Muscle of arm (tissue), 12 donors: ENCODE data around the gene OMG. TPM values are rescaled to one million over a fixed set of nuclear protein-coding genes. Genes with fewer than 3 reads are reported as not detected.
"Not testable (repeated sequence)": the region's sequence is repeated elsewhere in the genome, so short reads cannot be mapped to it uniquely, and the experiment has no call there.

Source experiments
- DNase-seq: peaks from one replicate; pipeline ENCODE4 v3.0.0-alpha.2; 2013
- polyA plus RNA-seq, 12 donors: library from polyadenylated mRNA; unstranded; fragments of 120-200 nt; gene quantifications; one replicate each; pipeline ENCODE4 v1.2.1, GENCODE V29; 2013; ENCODE audit not compliant: insufficient read length in 12 of 12

OMG gene
- polyA plus RNA-seq, 12 donors: 0.07 to 2.1 (median 0.51) TPM; not detected in 2

DNA sequence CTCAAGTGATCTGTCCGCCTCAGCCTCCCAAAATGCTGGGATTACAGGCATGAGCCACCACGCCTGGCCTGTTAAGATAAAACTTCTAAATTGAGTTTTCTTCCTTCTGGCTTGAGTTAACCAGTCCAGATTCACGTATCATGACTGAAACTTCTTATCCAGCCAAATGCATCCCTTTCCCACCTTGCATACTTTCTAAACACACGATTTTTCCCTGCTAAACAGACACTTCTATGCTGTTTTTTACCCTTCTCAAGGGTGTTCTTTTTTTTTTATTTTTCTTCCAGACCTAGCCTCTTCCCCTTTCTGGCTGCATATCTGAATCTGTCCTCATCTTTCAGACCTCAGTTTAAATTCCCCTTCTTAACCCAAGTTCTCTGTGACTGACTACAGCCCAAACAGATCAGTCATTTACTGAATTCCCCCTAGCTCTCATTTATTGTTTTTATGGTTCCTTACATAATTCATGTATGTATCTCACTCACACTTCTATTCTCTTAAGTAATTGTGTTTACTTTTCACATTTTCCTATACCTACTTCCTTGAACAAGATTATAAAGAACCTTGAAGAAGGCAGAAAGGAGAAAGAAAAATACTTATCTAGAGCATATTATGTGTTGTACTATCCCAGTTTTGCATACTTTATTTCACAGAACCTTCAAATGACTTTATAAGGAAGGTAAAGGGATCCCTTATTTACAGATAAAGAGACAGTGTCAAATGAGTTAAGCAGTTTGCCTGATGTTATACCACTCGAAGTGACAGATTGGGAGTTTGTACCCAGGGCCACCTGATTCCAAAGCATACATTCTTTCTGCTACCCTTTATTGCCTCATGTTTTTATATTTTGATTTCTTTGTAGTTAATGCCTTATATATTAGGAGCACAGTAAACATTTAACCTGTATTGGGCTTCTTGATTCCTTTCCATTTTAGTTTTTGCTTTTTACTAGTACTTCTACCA lies 11.6 kb upstream of the OMG start:
- DNase-seq: no peak

DNA sequence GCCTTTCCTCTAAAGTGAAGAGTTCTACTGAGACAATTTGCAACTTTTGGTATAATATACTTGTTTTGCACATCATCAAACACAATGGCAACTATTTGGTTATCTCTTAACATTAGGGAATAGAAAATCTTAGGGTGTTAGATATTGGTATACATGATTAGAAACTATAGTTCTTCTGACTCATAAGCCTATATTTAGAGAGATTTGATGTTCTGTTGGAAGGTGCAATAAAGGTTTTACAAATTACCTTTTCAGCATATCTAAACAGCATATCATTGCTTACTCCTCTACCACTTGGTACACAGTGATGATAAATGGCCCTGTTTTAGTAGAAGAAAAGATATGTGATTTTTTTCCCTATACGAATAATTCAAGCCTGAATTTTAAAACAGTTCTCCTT lies 10.6 kb upstream of the OMG start:
- no peak for DNase-seq

DNA sequence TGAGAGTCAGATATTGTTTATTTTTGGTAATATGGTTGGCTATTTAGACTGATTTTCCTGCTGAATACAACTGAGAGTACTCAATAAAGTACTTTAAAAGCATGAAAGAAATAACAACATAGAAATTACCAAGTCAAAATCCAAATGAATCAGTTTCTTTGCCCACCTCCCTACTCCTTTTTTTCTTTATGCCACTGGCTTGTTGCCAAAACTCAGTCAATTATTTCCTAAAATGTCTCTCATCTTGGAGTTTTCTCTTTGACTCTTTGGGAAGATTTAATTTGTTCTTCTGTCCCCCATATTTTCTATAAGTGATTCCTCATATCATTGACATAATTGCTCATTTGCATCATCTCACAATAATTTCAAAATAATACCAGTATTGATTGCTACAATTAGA lies 2.6 kb upstream of the OMG start:
- DNase-seq: no peak

DNA sequence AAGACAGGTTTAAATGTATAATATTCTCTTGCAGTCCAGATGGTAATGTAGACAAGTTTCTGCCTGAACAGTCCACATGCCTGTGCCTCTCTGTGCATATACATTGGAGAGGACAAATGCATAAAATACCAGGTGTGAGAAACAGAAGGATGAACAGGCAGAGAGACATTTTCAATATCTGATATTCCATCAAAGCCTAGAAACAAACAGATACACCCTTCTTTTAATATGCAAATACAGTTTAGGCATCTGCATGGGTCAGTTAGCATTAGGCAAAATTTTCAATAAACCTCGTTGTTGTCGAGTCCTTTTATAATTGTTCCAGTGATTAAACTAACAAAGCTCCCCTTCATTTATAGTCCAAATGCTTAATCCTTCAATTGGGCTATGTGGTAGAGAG lies 897 bp downstream of the OMG start:
- no peak for DNase-seq

DNA sequence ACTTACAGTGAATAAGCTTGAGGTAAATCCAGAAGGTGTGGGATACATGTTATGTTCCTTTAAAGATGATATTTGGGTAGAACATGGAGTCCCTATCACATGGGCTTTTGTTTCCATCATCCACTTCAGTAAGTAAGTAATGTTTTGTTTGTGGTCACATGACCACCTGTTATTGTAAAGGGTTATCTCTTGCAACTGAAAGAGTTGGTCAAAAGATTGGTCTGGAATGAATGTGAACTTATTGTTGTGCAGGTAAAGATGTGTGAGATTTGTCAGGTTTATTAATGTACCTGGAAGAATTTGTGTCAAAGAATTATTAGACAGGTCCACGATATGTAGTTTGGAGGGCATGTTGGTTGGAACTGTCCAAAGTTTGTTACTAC lies 1.6 kb downstream of the OMG start:
- no peak for DNase-seq

DNA sequence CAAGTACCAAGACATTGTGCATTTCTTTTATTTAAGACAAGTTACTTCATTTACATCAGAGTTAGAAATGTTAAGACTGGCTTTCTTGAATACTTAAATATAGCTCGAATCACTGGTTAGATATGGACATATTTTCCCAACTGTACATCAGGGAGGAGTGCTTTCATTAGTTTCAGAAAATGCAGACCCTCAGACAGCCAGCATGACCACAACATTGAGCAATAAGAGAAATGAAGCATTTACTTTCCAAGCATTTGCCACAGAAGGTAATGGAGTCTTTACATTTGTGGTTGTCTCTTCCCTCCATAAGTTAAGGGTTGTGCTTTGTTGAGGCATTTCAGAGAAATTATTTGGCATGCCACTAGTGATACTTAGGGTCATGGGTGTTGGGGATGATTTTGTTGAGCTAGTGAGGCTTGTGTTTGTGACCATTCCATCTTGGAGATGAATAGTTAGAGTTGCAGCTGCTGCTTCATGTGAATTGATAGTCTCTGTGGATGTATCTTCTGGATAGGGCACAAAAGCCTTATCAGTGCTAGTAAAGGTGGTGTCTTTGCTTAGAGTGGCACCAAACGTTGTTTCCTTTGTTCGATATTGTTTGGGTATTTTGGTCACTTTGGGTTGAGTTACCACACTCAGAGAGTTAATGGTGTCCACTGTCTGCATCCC lies 2.1 kb downstream of the OMG start:
- no peak for DNase-seq

DNA sequence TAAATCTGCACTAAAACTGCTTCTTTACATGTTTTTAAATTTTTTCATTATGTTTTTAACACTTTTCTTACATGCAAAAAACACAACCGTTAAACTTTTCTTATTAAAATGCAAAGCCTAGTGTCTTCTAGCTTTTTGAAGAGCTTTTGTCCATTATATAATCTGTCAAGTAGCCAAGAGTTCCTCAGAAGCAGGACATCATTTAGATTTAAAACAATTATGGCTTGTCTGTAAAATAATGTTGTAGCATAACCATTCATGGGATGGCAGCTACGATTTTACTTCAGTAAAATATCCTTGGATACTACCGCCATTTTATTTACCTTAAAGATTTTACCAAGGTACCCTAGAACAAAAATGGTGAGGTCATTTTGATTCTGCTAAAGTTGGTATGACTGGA lies 2.8 kb downstream of the OMG start:
- no peak for DNase-seq

DNA sequence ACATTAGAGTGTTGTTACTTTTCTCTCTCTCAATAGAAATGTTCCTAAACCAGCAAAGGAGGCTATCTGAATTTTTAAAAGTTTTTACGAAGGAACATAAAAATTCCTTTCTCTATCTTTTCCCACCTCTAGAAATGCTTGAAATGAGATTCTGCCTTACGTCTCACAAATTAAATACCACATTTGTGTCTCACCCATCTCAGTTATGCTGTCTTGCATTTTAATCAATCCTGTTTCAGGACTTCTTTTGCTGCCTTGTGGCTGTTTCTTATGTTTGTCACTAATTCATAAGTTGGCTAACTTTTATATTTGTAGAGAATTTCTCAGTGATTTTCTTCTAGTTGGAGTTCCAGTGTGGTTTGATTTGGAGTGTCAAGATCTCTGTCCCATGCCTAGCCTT lies 3.5 kb downstream of the OMG start:
- DNase-seq: no peak

DNA sequence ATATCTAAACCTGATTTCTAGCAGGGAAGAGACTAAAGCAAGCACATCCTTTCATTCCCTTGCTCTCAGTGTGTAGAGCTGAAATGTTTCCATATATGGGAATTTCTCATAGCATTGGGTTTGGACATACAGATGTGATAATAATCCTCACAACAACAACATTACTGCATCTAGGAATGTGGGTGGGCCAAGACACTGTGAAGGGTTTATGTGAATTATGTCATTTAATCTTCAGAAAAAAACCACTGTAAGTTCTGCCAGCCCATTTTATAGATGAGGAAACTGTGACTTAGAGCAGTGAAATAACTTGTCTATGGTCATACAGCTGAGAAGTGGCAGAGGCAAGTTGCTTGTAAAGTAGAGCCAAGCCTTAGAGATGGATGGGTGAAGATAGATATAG lies 5.2 kb downstream of the OMG start:
- no peak for DNase-seq

DNA sequence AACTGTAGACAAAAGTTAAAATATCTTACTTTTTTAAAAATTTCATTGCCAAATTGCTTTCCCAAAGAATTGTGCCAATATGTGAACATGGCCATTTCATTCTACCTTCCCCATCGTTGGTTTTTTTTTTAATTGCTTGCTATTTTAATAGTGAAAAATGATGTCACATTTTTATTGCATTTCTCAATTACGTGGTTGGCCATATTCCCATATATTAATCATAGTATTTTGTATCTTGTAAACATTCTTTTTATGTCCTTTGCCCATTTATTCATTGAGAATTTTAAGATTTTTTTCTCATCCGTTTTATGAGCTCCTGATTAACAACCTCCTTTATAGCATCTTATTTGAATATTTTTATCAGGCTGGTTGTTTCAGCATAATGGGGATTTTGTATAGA lies 7.2 kb downstream of the OMG start:
- no peak for DNase-seq

DNA sequence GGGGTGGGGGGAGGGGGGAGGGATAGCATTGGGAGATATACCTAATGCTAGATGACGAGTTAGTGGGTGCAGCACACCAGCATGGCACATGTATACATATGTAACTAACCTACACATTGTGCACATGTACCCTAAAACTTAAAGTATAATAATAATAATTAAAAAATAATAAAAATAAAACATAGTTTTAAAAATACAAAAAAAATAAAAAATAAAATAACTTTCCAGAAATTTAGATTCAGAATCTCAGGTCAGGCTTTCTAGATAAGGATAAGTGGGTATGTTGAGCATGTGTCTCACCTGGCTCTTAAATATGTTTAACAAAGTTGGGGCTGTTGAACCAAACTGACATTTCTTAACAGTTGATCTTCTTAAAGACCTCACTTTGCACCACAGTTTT lies 9.1 kb downstream of the OMG start:
- DNase-seq: not testable (repeated sequence)

DNA sequence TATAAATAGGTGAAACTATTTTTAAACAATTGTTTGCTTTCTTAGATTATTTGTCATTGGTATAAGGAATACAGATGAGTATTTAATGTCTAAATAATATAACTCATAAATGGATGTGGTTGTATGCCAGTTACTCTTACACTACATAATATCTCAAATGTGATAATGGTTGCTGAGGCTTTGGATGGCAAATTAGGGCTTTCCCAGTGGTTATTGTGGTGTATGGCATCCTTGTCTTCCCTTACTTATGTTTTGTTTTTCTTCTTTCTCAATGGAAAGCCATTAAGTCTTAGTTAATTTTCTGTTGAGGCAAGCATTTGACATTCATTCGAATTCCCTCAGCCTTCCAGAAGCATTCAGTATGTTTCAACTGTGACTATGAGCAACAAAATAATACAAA lies 10.5 kb downstream of the OMG start:
- no peak for DNase-seq

DNA sequence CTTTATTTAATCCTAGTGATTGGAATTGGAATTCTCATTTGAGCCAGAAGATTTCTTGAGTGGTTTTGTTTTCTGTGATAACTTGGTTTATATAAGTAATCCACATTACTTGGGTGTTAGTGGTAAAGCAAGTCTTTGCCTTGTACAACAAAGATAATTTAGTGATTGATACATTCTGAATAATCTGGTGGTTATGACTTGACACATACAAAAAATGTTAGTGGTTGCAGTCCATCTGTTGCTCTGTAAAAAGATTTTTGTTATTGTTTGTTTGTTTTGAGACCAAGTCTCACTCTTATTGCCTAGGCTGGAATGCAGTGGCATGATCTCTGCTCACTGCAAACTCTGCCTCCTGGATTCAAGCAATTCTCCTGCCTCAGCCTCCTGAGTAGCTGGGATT lies 13.2 kb downstream of the OMG start:
- DNase-seq: no peak

DNA sequence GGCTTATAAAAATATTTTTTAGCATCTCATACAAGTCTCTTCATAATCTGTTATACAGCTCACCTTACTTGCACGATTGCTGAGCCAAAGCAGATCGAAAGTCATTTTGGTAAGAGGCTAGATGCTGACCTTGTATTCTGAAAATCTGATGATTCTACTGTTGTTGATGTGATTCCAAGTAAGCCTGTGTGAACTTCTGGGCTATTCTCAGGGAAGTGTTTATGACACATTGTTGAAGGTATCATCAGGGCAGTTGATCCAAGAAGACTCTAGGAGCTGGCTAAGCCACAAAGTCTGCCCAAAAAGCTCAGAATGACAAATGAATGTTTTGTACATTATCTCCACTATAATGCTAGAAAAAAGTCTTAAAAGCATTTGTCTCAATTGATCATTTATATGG lies 16.0 kb downstream of the OMG start:
- no peak for DNase-seq

DNA sequence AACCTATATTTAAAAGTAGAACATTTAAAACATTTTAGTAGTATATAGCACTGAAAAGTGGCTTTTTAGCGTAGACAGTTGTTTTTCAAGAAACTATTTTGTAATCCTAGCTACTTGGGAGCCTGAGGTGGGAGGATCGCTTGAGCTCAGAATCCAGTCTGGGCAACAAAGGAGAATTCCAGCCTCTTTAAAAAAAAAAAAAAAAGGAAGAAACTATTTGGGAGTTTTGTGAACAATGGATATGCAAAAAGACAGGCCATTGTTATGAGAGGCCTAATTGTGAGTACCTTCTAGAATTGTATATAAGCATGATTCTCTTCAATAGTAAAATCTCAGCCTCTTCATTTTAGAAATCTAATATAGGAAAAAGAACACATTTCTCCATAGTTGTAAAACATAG lies 17.6 kb downstream of the OMG start:
- no peak for DNase-seq

DNA sequence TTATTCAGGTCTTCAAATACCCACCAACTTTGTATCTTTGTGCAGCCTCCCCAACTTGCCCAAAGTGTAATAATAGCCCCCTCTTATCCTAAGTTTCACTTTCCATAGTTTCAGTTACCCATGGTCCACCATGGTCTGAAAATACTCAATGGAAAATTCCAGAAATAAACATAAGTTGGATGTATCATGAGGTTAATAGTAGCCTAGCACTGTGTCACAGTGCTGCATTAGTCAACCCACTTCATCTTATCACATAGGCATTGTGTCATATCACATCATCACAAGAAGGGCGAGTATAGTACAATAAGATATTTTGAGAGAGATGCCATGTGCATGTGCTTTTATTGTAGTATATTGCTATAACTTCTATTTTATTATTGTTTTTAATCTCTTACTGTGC lies 21.9 kb downstream of the OMG start:
- DNase-seq: no peak

DNA sequence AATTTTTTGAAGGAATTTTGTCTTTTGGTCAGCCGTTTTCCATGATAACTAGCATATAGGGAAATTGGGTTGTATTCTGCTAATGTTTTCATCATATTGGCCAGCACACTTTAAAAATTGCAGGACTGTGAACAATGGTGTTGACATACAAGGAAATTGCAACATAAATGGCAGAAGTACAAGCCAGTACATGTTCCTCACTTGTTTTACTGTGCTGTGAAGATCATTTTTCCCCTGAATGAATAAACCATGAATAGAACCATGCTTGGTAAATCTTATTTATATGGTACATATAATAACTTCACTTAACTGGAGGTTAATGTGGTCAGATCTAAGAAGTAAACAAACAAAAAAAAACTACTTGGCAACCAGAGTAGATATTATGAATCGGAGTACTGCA lies 22.8 kb downstream of the OMG start:
- peak; percentile 13 for DNase-seq

DNA sequence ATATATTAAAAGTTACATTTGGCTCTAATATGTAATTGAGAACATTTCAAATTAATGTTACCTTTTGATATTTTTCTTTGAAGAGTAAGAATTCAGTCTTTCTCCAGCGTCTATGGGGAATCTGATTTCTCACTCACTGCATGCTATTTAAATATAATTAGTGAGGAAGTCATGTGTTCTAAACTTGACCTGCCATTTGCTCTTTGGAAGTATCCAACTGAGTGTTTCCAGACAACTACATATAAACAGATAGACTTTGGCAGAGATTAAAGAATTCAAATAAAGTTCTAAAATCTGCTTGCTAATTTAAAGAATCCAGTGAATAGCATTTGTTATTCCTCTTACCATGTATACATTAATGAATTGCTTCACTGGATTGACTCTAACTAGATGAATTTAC lies 23.5 kb downstream of the OMG start:
- no peak for DNase-seq

DNA sequence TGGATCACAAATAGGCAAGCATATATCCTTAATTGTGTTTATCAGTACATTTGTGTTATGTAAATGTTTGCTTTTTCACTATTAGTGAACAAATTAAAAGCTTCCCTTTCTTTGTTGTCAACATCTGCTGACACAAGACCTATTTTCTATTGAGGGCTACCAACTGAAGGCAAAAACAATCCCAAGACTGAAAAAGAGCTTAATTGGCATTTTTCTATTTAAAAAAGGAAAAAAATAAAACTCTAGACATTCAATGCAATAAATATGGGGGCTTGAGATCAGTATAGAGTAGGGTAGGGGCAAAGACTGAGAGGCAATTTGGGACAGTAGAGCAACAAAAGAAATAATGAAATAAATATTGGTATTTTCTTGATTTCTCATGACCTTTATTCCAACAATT lies 24.2 kb downstream of the OMG start:
- no peak for DNase-seq

DNA sequence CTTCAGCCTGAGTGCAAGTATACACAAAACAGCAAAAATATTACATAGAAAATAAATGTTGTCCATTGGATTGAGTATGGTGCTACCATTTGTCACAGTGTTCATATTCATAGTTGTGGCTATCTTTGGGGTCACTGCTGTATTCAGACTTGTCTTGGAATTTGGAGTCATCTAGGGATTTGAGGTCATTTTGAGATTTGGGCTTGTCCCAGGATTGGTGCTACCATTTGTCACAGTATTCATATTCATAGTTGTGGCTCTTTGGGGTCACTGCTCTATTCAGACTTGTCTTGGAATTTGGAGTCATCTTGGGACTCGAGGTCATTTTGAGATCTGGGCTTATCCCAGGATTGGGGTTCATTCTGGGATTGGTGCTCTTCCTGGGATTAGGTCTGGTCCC lies 24.8 kb downstream of the OMG start:
- no peak for DNase-seq

DNA sequence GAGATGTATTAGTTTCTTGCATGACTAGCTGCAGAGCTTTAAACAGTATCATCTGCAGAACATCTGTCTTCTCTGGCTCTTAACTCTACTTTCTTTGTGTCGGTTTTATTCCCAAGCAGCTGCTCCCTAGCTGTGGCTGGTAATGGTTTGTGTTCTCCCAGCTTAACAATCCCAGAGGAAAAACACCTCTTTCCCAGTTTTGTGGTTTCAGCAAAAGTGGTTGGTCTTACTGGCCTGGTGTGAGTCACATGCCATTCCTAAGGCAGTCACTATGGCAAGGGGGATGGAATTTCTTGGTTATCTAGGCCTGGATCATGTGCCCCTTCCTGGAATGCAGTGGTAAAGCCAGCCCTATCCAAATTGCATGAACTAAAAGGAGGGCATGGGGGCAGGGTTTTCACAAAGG lies 27.5 kb downstream of the OMG start:
- DNase-seq: peak; percentile 18

DNA sequence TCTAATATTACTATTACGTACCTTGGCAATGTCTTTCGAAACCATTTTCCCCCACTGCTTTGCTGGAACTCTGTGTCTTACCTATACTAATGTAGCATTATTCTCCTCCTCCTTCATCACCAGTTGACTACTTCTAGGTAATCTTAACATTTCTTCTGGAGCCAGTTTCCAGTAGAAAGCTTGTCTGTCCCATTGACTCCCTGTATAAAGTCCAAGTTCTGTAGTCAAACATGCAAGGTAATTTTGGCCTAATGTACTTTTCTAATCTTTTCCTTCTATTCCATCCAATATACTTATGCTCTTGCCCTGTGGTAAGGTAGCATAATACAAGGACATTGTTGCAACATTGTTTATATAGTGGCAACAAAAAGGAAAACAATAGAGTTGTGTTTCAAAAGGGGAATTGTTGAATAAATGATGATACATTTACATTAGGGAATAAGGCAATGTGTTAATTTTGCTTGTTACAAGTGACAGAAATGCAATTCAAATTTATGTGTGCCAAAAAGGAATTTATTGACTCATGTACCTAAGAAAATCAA lies 27.9 kb downstream of the OMG start:
- DNase-seq: no peak

DNA sequence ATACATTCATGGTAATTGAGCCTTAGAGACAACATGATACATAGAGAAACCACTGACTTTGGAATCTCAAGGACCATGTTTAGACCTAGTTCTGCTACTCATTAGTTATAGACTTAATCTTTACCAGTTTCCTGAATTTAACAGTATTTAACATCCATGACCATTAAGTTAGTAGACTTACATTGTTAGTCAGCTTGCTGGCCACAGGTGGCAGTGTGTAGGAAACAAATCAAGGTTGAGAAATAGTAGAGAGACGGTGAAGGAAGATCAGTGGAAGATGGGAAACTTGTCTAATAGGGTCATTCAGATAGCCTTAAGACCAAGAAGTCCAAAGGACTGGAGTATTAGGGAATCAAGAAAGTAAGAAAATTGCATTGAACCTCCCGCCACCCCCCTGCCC lies 31.0 kb downstream of the OMG start:
- no peak for DNase-seq
